Measurements from ENCODE around the gene C11orf24. TPM values are rescaled to one million over a fixed set of nuclear protein-coding genes. Genes with fewer than 3 reads are reported as not detected.

C11orf24 gene
- total RNA-seq, 1 donor from 2014 or later, result 12.0 TPM

Other genes with a start within 250 kb of the C11orf24 start
- 52.7 TPM for gene NDUFS8, start 241.3 kb downstream of the C11orf24 start, total RNA-seq (ENCODE audit: insufficient read depth, low replicate concordance)
- gene TCIRG1, start 232.9 kb downstream of the C11orf24 start, total RNA-seq (ENCODE audit: insufficient read depth, low replicate concordance), result 63.8 TPM
- 6.7 TPM for gene CHKA, start 150.6 kb downstream of the C11orf24 start, total RNA-seq (ENCODE audit: insufficient read depth, low replicate concordance)
- gene KMT5B, start 58.7 kb downstream of the C11orf24 start, total RNA-seq (ENCODE audit: insufficient read depth, low replicate concordance), result 54.2 TPM
- gene LRP5, start 40.6 kb upstream of the C11orf24 start, total RNA-seq (ENCODE audit: insufficient read depth, low replicate concordance), result 50.6 TPM
- gene PPP6R3, start 188.8 kb upstream of the C11orf24 start, total RNA-seq (ENCODE audit: insufficient read depth, low replicate concordance), result 224 TPM